ENCODE results near the gene SLC38A8.

Gene SLC38A8

DNA sequence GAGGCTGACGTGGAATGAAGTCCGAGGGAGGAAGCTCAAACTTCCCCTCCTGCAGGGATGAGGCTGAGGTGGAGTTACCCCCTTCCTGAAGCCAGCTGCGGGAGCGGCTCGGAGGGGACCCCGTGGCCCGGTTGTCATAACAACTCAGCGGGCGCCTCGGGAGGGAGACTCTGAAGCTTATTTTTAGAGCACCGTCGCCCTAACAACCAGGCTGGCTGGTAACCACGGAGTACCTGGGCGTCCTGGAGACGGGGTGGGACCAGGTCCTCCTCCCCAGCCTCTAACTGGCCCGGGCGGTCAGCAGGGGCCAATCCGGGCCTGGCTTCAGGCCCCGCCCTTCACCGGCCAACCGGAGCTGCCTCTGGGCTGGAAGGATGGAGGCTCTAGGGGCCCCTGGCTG is 46.8 kb downstream of the SLC38A8 start:
- H3K4me1 ChIP-seq (ENCODE audit: control insufficient read depth, low read length), result no peaks in the 10 kb centered on the region
- H4K20me1 ChIP-seq (ENCODE audit: control insufficient read depth, insufficient read depth, low read depth, low read length), result no peaks in the 10 kb centered on the region
- H3K9me2 ChIP-seq (replicated peaks; ENCODE audit: control insufficient read depth, low read length), result no peaks in the 10 kb centered on the region
- no peaks in the 10 kb centered on the region for H3K79me2 ChIP-seq (ENCODE audit: control insufficient read depth, low read length)
- H3K27me3 ChIP-seq (ENCODE audit: control insufficient read depth, low read length), result no peaks in the 10 kb centered on the region; the same call in 1 of the 2 replicates
- TF ChIP-seq CTCF (IDR thresholded peaks at IDR 0.05; ENCODE audit: low read depth, low read length, poor library complexity, severe bottlenecking), result no peak
- TF ChIP-seq EZH2phosphoT487 (IDR thresholded peaks at IDR 0.05; ENCODE audit: borderline replicate concordance, low read length), result no peak
- no peaks in the 10 kb centered on the region for H3F3A ChIP-seq (ENCODE audit: control insufficient read depth, insufficient read depth)
- H3K4me2 ChIP-seq (ENCODE audit: low read length), result no peak overlapping the region
- H3K9me3 ChIP-seq (ENCODE audit: control insufficient read depth, insufficient read depth, low read length), result no peaks in the 10 kb centered on the region
- no peak overlapping the region for H3K4me3 ChIP-seq (ENCODE audit: low read length)
- H3K27ac ChIP-seq (ENCODE audit: low read depth, low read length), result no peak overlapping the region
- no peaks in the 10 kb centered on the region for H3K36me3 ChIP-seq (ENCODE audit: control insufficient read depth, low read length)

GRCh38 chr16:83994703-83995102 is 47.9 kb downstream of the SLC38A8 start:
- Histone ChIP-seq H3K9me3 (ENCODE audit: control insufficient read depth, insufficient read depth, low read length) (no peaks in the 10 kb centered on the region), H3K9me2 (replicated peaks; ENCODE audit: control insufficient read depth, low read length) (no peaks in the 10 kb centered on the region), H3F3A (ENCODE audit: control insufficient read depth, insufficient read depth) (no peaks in the 10 kb centered on the region), H3K27ac (ENCODE audit: low read depth, low read length) (no peak overlapping the region), H4K20me1 (ENCODE audit: control insufficient read depth, insufficient read depth, low read depth, low read length) (no peaks in the 10 kb centered on the region), H3K27me3 (ENCODE audit: control insufficient read depth, low read length) (no peaks in the 10 kb centered on the region; the same call in 1 of the 2 replicates), H3K4me3 (ENCODE audit: low read length) (no peak overlapping the region), H3K4me2 (ENCODE audit: low read length) (no peak overlapping the region), H3K79me2 (ENCODE audit: control insufficient read depth, low read length) (no peaks in the 10 kb centered on the region), H3K36me3 (ENCODE audit: control insufficient read depth, low read length) (no peaks in the 10 kb centered on the region), H3K4me1 (ENCODE audit: control insufficient read depth, low read length) (no peaks in the 10 kb centered on the region)
- TF ChIP-seq CTCF (IDR thresholded peaks at IDR 0.05; ENCODE audit: low read depth, low read length, poor library complexity, severe bottlenecking) (no peak), EZH2phosphoT487 (IDR thresholded peaks at IDR 0.05; ENCODE audit: borderline replicate concordance, low read length) (no peak)

DNA sequence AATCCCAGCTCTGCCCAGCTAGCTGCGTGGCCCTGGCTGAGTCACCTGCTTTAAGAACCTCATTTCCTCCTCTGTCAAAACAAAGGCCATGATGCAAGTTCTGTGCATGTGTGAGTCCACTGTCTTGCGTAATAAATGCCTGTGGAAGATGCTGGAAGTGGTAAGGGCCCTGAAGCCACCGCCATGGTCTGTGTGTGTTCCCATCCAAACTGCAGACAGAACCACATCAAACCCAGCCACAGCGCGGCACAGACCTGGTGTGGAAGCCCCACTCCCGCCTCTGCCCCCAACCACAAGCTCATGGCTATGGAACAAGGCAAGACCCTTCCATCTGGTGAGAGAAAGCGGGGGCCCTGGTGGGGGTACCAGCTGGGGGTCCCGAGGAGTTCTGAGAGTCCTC is 48.5 kb downstream of the SLC38A8 start:
- Histone ChIP-seq H3K4me3 (ENCODE audit: low read length) (no peak overlapping the region), H3K36me3 (ENCODE audit: control insufficient read depth, low read length) (no peaks in the 10 kb centered on the region), H3K4me1 (ENCODE audit: control insufficient read depth, low read length) (no peaks in the 10 kb centered on the region), H3K79me2 (ENCODE audit: control insufficient read depth, low read length) (no peaks in the 10 kb centered on the region), H3K27ac (ENCODE audit: low read depth, low read length) (no peak overlapping the region), H3K4me2 (ENCODE audit: low read length) (no peak overlapping the region), H3F3A (ENCODE audit: control insufficient read depth, insufficient read depth) (no peaks in the 10 kb centered on the region), H3K9me2 (replicated peaks; ENCODE audit: control insufficient read depth, low read length) (no peaks in the 10 kb centered on the region), H3K27me3 (ENCODE audit: control insufficient read depth, low read length) (peaks cover under 1% of the 10 kb centered on the region; the same call in 1 of the 2 replicates), H4K20me1 (ENCODE audit: control insufficient read depth, insufficient read depth, low read depth, low read length) (no peaks in the 10 kb centered on the region), H3K9me3 (ENCODE audit: control insufficient read depth, insufficient read depth, low read length) (no peaks in the 10 kb centered on the region)
- TF ChIP-seq EZH2phosphoT487 (IDR thresholded peaks at IDR 0.05; ENCODE audit: borderline replicate concordance, low read length), result no peak
- TF ChIP-seq CTCF (IDR thresholded peaks at IDR 0.05; ENCODE audit: low read depth, low read length, poor library complexity, severe bottlenecking), result no peak

GRCh38 chr16:83992624-83993023 is 50.0 kb downstream of the SLC38A8 start:
- H4K20me1 ChIP-seq (ENCODE audit: control insufficient read depth, insufficient read depth, low read depth, low read length), result no peaks in the 10 kb centered on the region
- H3K27me3 ChIP-seq (ENCODE audit: control insufficient read depth, low read length), result peaks cover 12% of the 10 kb centered on the region
- TF ChIP-seq CTCF (IDR thresholded peaks at IDR 0.05; ENCODE audit: low read depth, low read length, poor library complexity, severe bottlenecking), result no peak
- no peak for TF ChIP-seq EZH2phosphoT487 (IDR thresholded peaks at IDR 0.05; ENCODE audit: borderline replicate concordance, low read length)
- no peaks in the 10 kb centered on the region for H3K36me3 ChIP-seq (ENCODE audit: control insufficient read depth, low read length)
- no peaks in the 10 kb centered on the region for H3K4me1 ChIP-seq (ENCODE audit: control insufficient read depth, low read length)
- no peak overlapping the region for H3K4me2 ChIP-seq (ENCODE audit: low read length)
- H3K4me3 ChIP-seq (ENCODE audit: low read length), result no peak overlapping the region
- H3F3A ChIP-seq (ENCODE audit: control insufficient read depth, insufficient read depth), result no peaks in the 10 kb centered on the region
- no peak overlapping the region for H3K27ac ChIP-seq (ENCODE audit: low read depth, low read length)
- no peaks in the 10 kb centered on the region for H3K79me2 ChIP-seq (ENCODE audit: control insufficient read depth, low read length)
- no peaks in the 10 kb centered on the region for H3K9me3 ChIP-seq (ENCODE audit: control insufficient read depth, insufficient read depth, low read length)
- H3K9me2 ChIP-seq (replicated peaks; ENCODE audit: control insufficient read depth, low read length), result no peaks in the 10 kb centered on the region

Data from DOHH2 (cell line).